ENCODE measurements around the gene ULK4.
"Not testable (repeated sequence)": the region's sequence is repeated elsewhere in the genome, so short reads cannot be mapped to it uniquely, and the experiment has no call there.

The ULK4 gene

GRCh38 chr3:41288785-41289184 lies 673.1 kb downstream of the ULK4 start:
- no peak for DNase-seq

GRCh38 chr3:41286305-41286704 lies 675.6 kb downstream of the ULK4 start:
- no peak for DNase-seq

- DNase-seq: not testable (repeated sequence)
Observed at GRCh38 chr3:41284934-41285333, 677.0 kb downstream of the ULK4 start.

GRCh38 chr3:41277790-41278465 lies 684.0 kb downstream of the ULK4 start:
- DNase-seq: no peak

- DNase-seq: no peak
Observed at GRCh38 chr3:41276191-41276590, 685.7 kb downstream of the ULK4 start.

DNA sequence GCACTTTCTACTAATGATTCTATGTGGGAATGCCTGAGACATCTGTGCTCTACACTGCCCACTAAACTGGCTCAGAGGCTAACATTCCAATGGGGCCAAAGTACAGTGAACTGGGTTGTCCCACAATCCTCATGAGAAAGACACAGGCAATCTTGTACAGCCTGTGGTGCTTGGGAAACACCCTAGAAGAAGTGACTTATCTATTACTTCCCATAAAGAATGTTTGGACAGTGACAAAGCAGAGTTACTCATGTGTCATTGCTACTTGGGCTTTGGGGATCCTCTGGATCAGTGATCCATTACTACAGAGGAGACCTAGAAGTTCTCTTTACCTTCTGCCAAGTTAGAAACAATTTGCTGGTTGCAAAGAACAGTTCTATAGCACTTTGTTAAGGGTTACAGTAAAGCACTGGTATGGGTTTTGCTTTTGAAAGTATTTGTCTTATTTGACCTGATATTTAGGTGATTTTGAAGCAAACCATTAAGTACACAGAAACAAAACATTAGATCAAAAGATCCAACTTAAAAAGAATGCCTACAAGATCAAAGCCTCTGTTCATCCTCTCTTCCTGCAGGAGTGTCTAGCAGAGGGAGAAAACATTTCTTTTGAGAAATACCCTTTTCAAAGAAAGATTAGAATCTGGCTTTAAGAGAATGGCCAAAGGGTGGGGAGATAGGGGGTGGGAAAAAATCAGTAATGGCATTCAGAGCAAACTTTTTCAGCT lies 686.8 kb downstream of the ULK4 start:
- DNase-seq: no peak

DNA sequence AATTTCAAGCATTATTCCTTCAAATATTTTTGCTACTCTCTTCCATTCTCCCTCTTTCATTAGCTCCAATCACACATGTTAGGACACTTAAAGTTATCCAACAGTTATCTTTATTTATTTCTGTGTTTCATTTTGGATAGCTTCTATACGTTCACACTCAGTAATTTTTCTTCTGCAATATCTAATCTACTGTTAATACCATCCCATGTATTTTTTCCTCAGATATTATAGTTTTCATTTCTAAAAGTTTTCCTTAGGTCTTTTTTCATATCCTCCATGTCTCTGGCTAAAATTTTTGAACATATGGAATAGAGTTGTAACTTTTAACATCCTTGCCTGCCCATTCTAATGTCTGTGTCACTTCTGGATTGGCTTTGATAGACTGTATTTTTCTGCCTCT lies 689.2 kb downstream of the ULK4 start:
- no peak for DNase-seq

- no peak for DNase-seq
Observed at GRCh38 chr3:41267975-41268640, 693.8 kb downstream of the ULK4 start.

DNA sequence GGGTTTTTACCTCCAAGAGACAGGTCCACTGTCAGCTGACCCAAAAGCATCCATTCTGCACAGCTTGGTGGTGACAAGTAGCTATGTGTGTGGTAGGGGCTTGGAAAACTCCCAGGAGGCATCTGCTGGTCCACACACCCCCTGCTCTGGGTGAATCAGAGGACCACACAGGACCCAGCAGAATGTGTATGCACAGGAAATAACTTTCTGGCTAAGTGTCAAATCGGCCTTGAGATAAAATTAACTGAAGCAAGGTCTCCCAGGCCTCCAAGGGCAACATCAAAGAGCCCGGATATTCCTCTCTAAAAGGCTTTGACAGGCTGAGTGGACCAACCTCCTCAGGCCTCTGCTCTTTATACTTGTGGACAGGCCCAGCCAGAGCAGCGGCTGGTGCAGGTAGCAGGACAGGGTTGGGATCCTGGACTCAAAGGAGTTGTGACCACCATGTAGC lies 696.1 kb downstream of the ULK4 start:
- DNase-seq: no peak

GRCh38 chr3:41265011-41265545 lies 696.8 kb downstream of the ULK4 start:
- no peak for DNase-seq

DNA sequence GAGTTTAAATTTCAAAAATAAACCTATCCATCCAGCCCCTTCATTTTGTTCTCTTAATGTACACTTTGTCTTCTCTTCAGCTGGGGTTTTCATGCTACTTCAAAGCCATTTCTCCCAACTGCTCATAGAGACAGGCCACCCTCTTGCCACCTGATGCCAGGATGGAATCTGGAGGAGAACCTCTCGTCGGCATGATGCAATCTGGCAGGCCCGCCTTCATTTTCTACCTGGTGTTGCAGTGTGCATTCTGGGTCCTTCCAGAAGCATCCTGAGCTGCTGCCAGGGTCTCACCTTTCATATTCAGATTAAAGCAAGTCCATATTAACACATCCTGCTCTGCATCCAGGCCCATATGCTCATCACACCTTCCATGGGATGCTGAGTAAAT lies 701.8 kb downstream of the ULK4 start:
- no peak for DNase-seq

DNA sequence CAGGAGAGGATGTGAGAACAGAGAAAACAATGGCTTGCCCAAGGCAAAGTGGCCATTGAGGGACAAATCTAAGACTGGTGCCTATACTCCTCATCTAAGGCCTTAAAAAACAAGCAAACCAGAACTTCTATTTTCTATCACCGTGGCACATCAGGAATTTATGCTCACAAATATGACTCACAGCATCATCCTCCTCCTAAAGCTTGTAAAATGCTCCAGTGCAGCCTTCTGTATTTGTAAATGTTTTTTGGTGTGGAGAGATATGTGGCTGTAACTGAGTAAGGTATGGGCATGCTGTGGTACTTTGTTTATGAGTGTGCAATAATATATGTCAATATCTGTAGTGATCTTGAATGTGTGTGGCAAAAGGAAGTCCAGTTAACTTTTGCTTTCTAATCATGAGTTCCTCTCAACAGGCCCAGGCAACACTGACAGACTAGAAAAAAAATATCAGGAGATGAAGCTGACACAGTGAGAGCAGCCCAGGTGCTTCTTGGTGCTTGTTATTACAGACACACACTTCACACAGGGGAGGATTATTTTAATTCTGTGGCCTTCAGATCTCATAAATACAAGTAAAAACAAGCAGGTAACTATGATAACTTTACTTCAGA lies 702.3 kb downstream of the ULK4 start:
- DNase-seq: no peak

- no peak for DNase-seq
Observed at GRCh38 chr3:41258239-41258800, 703.6 kb downstream of the ULK4 start.

- no peak for DNase-seq
Observed at GRCh38 chr3:41251593-41251992, 710.3 kb downstream of the ULK4 start.

DNA sequence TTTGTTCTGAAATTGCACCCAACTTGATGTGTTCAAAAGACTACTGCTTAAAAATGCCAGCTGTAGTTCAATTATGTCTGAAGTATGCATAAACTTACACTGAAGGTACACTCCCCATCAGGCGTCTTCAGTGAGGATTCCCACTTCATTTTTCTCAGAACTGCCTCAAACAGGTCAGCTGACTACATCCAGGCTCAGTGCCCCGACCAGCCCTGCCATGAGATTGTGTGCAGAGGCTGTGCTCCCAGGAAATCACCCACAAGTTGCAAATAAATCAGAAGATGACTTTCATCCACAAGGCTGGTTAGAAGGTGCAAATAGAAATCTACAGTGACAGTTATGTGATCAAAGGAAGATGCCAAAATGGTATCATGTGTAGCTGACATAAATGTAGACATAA lies 711.1 kb downstream of the ULK4 start:
- no peak for DNase-seq

GRCh38 chr3:41249318-41249717 lies 712.6 kb downstream of the ULK4 start:
- no peak for DNase-seq

DNA sequence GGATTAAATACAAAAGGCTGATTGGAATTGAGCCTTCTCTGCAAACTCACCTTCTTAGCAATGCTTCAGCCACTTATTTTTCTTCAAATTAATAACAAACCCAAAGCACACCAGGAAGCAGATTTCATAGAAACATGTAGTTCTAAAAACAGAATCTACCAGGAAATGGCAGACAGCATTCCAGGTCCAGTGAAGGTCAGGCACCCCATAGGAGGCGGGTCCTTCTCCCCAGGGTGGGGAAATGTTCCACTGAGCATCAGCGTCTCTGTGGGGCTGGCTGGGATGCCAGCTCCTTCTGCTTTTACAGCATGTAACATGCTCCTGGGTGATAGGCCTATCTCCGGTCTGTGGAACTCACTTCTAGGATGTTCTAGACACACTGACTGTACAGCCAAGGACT lies 713.4 kb downstream of the ULK4 start:
- no peak for DNase-seq

DNA sequence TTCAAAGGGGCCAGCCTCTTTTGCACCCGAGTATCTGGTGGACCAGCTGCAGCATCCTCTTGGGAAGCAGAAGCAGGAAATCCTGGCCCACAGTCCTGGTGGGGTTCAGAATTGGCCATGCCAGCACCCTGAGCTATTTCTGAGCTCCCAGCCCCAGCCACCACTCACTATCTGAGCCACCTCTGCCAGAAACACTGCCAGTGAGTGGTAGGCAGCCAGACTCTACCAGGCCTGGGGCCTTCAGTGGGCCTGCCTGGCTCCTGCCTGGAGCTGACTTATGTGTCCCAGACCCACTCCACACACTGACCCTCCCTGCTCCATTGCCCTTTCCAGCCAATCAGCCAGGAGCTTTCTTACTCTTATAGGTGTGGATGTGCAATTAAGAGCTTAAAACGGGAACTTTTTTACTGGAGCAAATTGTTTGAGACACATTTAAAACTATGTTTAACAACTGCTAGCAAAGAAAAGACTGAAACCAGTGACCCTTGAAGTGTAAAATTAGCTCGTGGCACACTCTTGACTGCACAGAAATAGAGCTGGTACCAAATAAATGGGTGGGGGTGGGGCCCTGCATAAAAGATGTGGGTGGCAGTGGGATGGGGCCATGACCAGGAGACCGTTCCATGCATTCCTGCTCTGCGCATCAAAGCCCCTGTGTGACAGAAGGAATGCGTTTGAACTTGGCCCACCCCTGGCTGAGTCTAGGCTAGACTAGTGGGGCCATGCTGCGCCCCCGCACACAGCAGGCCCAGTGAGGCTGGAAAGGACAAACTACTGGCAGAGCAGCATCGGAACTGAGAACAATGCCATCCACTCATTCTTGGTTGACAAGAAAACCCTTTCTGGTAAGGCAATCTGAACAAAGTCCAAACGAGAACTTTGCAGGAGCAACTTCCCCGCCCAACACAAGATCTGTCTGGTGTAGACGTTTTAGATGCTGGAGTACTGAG lies 714.6 kb downstream of the ULK4 start:
- no peak for DNase-seq

GRCh38 chr3:41244620-41245336 lies 717.1 kb downstream of the ULK4 start:
- DNase-seq: no peak

DNA sequence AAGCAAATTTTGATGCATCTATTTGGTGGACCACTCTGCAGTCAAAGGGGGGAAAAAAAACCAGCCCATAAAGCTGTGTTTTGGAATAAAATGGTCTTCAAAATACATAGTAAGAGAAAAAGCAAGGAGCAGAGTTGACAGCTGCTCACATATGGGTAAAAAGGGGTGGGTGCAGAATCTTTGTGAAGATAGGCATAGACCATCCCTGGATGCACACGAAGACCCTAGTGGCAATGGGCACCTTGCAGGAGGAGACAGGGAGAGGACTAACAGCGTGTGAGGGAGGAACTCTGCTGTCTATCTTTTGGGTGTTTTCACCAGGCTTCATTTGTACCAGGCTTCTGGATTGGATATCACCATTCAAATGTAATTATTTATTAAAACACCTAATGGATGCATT lies 718.7 kb downstream of the ULK4 start:
- no peak for DNase-seq

All from CD4-positive, alpha-beta T cell treated with Interleukin-10 for 1 hour (primary cell).